Caco-2 (cell line): Measurements from ENCODE around the gene DACH2. TPM values are rescaled to one million over a fixed set of nuclear protein-coding genes. Genes with fewer than 3 reads are reported as not detected.

Experiments used
- BruUV-seq: library from RNA; stranded (reverse); fragments of 400-500 nt; replicated peaks from 2 replicates; lab custom pipeline; 2021; lab: Mats Ljungman, UMichigan
- CTCF ChIA-PET: fragments of 300-600 bp; sonication (Branson Sonifier 250); formaldehyde crosslinking; loops from one replicate; lab custom pipeline; 2022; ENCODE audit warnings: antibody characterized with exemption; lab: Charles Lee
- POLR2A ChIA-PET: fragments of 300-600 bp; sonication (Branson Sonifier 250); formaldehyde crosslinking; loops from one replicate; lab custom pipeline; 2022; ENCODE audit warnings: antibody characterized with exemption; lab: Charles Lee
- DNase-seq, 2 experiments: peaks; one replicate each; pipeline versions ENCODE4 v3.0.0 to v3.0.0-alpha.2; 2020 to 2022
- H3K27me3 ChIP-seq: replicated peaks from 2 replicates; pipeline ENCODE4 v1.6.0; 2011; ENCODE audit warnings: low read length; ENCODE audit not compliant: control insufficient read depth, insufficient read depth
- H3K36me3 ChIP-seq: 2 replicates; pipeline ENCODE4 v1.5.1; 2011; ENCODE audit warnings: low read length; ENCODE audit not compliant: control insufficient read depth, insufficient read depth
- H3K4me1 ChIP-seq: fragments of 250-450 bp; sonication (Bioruptor Pico); 2 replicates; pipeline ENCODE4 v1.5.1; 2020; ENCODE audit warnings: mild to moderate bottlenecking
- H3K4me3 ChIP-seq: 2 replicates; pipeline ENCODE4 v1.5.1; 2011; ENCODE audit warnings: low read depth, mild to moderate bottlenecking, control low read depth, low read length
- H3K9me3 ChIP-seq: fragments of 250-450 bp; sonication (Bioruptor Pico); 2 replicates; pipeline ENCODE4 v1.5.1; 2020; ENCODE audit warnings: mild to moderate bottlenecking, moderate library complexity
- H3K27ac Mint-ChIP-seq: one replicate; pipeline ENCODE4 v1.8.0; 2022; ENCODE audit warnings: mixed read lengths; ENCODE audit not compliant: unreplicated experiment
- H3K27me3 Mint-ChIP-seq: one replicate; pipeline ENCODE4 v1.8.0; 2022; ENCODE audit warnings: mixed read lengths; ENCODE audit not compliant: insufficient read depth, unreplicated experiment
- H3K36me3 Mint-ChIP-seq: one replicate; pipeline ENCODE4 v1.8.0; 2022; ENCODE audit warnings: mild to moderate bottlenecking, mixed read lengths; ENCODE audit not compliant: insufficient read depth, unreplicated experiment
- H3K4me1 Mint-ChIP-seq: one replicate; pipeline ENCODE4 v1.8.0; 2022; ENCODE audit warnings: low read depth, mixed read lengths; ENCODE audit not compliant: unreplicated experiment
- H3K4me3 Mint-ChIP-seq: one replicate; pipeline ENCODE4 v1.8.0; 2022; ENCODE audit warnings: mild to moderate bottlenecking, moderate library complexity, mixed read lengths; ENCODE audit not compliant: unreplicated experiment
- H3K9me3 Mint-ChIP-seq: one replicate; pipeline ENCODE4 v1.8.0; 2022; ENCODE audit warnings: mixed read lengths; ENCODE audit not compliant: unreplicated experiment
- intact Hi-C: fragments of 100-400 bp; cut with micrococcal nuclease; formaldehyde crosslinking; loops from one replicate; pipeline ENCODE4 v1.10.0; 2022; ENCODE audit not compliant: unreplicated experiment
- total RNA-seq: library from RNA; stranded (reverse); gene quantifications from 2 replicates; pipeline ENCODE4 v1.2.3, GENCODE V29; 2022
- TF ChIP-seq, protein P1 (sequence below), 2 experiments: fragments of 200-600 bp in 1 of 2; IDR thresholded peaks; 1 replicate in 1 of 2; 2 replicates in 1 of 2; pipeline versions ENCODE4 v1.5.1 to v1.8.0; 2011 to 2022; ENCODE audit warnings: antibody characterized with exemption in 1 of 2, control low read depth in 1 of 2, inconsistent platforms in 1 of 2, low read depth in 1 of 2, low read length in 1 of 2, mild to moderate bottlenecking in 1 of 2, moderate library complexity in 1 of 2; ENCODE audit not compliant: insufficient read depth in 1 of 2, severe bottlenecking in 1 of 2, unreplicated experiment in 1 of 2

DACH2 gene
- total RNA-seq, 1 experiment from 2014 or later = not detected

DNA sequence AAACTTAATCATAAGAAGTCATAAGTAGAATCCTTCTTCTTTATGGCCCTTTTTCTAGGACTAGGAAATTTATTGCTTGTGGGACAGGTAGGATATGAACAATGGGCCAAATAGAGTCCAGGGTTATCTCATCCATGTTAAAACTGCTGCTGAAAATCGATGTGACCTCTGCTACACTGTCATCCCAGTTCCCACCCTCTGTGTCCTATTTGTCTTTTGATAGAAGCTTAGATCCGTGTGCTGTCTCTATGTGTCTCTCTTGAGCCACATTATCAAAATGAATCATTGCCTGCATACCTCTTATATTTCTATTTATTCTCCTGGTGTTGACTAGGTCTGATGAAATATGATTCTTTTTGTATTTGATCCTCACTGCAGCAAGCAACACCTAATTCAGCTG, 661.4 kb downstream of the DACH2 start:
- H3K4me1 ChIP-seq = no peaks in the 10 kb centered on the region
- BruUV-seq = no TSS peak
- H3K27ac Mint-ChIP-seq = no peak overlapping the region
- no peaks in the 10 kb centered on the region for H3K27me3 Mint-ChIP-seq
- no peak overlapping the region for H3K4me3 ChIP-seq
- H3K9me3 Mint-ChIP-seq = peaks cover 8% of the 10 kb centered on the region
- POLR2A ChIA-PET = no interaction called here
- no peak overlapping the region for H3K4me3 Mint-ChIP-seq
- intact Hi-C loops = loop anchor here (5.0 kb wide), 1 partner anchor 123 kb away; no protein-coding TSS in a partner anchor
- TF ChIP-seq, protein P1, sequence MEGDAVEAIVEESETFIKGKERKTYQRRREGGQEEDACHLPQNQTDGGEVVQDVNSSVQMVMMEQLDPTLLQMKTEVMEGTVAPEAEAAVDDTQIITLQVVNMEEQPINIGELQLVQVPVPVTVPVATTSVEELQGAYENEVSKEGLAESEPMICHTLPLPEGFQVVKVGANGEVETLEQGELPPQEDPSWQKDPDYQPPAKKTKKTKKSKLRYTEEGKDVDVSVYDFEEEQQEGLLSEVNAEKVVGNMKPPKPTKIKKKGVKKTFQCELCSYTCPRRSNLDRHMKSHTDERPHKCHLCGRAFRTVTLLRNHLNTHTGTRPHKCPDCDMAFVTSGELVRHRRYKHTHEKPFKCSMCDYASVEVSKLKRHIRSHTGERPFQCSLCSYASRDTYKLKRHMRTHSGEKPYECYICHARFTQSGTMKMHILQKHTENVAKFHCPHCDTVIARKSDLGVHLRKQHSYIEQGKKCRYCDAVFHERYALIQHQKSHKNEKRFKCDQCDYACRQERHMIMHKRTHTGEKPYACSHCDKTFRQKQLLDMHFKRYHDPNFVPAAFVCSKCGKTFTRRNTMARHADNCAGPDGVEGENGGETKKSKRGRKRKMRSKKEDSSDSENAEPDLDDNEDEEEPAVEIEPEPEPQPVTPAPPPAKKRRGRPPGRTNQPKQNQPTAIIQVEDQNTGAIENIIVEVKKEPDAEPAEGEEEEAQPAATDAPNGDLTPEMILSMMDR (IDR thresholded peaks at IDR 0.05; ENCODE audit: insufficient read depth in 1 of 2, low read depth in 1 of 2, low read length in 1 of 2, severe bottlenecking in 1 of 2, unreplicated experiment in 1 of 2) = no peak
- no peaks in the 10 kb centered on the region for H3K36me3 ChIP-seq
- CTCF ChIA-PET = no interaction called here
- no peaks in the 10 kb centered on the region for H3K36me3 Mint-ChIP-seq
- no peak for DNase-seq
- no peaks in the 10 kb centered on the region for H3K27me3 ChIP-seq
- H3K9me3 ChIP-seq = no peaks in the 10 kb centered on the region
- H3K4me1 Mint-ChIP-seq = no peaks in the 10 kb centered on the region

DNA sequence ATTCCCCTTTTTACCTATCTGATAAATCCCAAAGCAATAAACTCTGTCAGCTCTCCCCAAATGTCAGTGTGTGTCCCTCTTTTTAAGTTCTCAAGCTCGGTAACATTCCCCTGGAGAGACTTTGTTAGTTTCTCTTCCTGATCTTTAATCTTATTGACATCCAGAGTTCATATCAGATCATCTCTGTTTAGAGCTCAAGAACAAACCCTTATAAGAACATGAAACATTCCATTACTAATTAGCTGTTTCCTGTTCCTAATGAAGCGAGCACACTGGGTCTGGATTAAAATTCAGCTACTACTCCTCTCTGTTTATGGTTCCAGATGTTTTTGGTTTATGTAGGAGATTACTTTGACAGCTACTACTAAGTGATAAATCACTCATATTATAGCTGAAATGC, 681.5 kb downstream of the DACH2 start:
- Mint-ChIP-seq H3K4me3 (no peak overlapping the region), H3K36me3 (no peaks in the 10 kb centered on the region), H3K27me3 (no peaks in the 10 kb centered on the region), H3K27ac (no peak overlapping the region), H3K4me1 (no peaks in the 10 kb centered on the region), H3K9me3 (no peaks in the 10 kb centered on the region)
- POLR2A ChIA-PET = no interaction called here
- no peak for DNase-seq
- TF ChIP-seq, protein P1 (IDR thresholded peaks at IDR 0.05; ENCODE audit: insufficient read depth in 1 of 2, low read depth in 1 of 2, low read length in 1 of 2, severe bottlenecking in 1 of 2, unreplicated experiment in 1 of 2) = no peak
- no TSS peak for BruUV-seq
- H3K4me1 ChIP-seq = no peaks in the 10 kb centered on the region
- H3K27me3 ChIP-seq = no peaks in the 10 kb centered on the region
- intact Hi-C loops = no loop called here
- H3K4me3 ChIP-seq = no peak overlapping the region
- H3K9me3 ChIP-seq = no peaks in the 10 kb centered on the region
- no peaks in the 10 kb centered on the region for H3K36me3 ChIP-seq
- CTCF ChIA-PET = no interaction called here

DNA sequence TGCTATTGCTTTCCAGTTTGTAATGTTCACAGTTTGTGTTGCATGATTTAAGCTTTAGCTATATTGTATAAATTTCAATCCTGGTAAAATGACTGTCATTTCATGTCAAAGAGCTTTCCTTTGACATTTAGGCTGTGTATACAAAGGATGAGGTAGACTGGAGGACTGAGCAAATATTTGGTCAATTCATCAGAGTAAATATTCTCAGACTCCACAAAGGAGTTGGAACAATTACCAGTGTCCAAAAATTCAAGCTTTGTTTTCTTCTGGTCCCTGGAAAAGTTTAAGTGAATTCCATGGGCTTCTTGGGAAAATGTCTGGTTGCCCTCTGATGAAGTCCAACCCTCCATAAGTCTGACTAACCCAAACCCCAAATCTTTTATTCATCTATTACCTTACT, 682.4 kb downstream of the DACH2 start:
- H3K4me3 Mint-ChIP-seq = no peak overlapping the region
- H3K27me3 Mint-ChIP-seq = no peaks in the 10 kb centered on the region
- H3K27me3 ChIP-seq = no peaks in the 10 kb centered on the region
- no peak overlapping the region for H3K27ac Mint-ChIP-seq
- no peaks in the 10 kb centered on the region for H3K36me3 ChIP-seq
- intact Hi-C loops = no loop called here
- no peak overlapping the region for H3K4me3 ChIP-seq
- CTCF ChIA-PET = no interaction called here
- no peak for DNase-seq
- no peaks in the 10 kb centered on the region for H3K36me3 Mint-ChIP-seq
- no peaks in the 10 kb centered on the region for H3K9me3 ChIP-seq
- H3K9me3 Mint-ChIP-seq = no peaks in the 10 kb centered on the region
- no peaks in the 10 kb centered on the region for H3K4me1 ChIP-seq
- no peaks in the 10 kb centered on the region for H3K4me1 Mint-ChIP-seq
- TF ChIP-seq, protein P1 (IDR thresholded peaks at IDR 0.05; ENCODE audit: insufficient read depth in 1 of 2, low read depth in 1 of 2, low read length in 1 of 2, severe bottlenecking in 1 of 2, unreplicated experiment in 1 of 2) = no peak
- BruUV-seq = no TSS peak
- POLR2A ChIA-PET = no interaction called here
